ENCODE results near the gene ZNF646. TPM values are rescaled to one million over a fixed set of nuclear protein-coding genes. Genes with fewer than 3 reads are reported as not detected.

Gene ZNF646
- total and polyA plus RNA-seq, 2 of the 13 experiments (the other 11 are each of a cell fraction or from before 2014, with no cell fraction given), result 3.4 to 10.9 TPM

DNA sequence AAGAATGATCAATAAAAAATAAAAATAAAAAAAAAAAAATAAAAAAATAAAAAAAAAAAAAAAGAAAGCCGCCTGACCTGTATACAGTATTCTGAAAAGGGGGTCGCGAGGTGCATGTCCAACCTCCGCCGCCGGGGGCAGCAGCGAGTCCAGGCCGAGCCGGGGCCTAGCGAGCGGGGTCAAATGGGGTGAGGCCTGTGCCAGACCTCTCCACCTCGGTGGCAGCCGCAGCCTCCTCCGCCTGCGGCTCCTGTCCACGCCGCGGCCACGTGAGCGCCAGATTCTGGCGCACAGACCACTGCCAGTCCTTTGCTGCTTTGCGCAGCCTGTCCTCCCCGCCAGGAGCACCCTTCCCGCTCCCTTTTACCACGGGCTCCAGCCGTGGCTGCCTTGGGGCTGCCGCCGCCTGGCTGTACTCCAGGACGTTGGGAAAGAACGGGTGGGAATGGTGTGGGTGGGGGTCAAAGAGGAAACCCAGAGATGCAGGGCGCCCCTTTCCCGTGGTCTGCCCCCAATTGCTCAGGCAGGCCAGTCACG, 31.5 kb downstream of the ZNF646 start (continued):
- TF ChIP-seq, protein P1, sequence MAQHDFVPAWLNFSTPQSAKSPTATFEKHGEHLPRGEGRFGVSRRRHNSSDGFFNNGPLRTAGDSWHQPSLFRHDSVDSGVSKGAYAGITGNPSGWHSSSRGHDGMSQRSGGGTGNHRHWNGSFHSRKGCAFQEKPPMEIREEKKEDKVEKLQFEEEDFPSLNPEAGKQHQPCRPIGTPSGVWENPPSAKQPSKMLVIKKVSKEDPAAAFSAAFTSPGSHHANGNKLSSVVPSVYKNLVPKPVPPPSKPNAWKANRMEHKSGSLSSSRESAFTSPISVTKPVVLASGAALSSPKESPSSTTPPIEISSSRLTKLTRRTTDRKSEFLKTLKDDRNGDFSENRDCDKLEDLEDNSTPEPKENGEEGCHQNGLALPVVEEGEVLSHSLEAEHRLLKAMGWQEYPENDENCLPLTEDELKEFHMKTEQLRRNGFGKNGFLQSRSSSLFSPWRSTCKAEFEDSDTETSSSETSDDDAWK (CRISPR knock-in tag; IDR thresholded peaks at IDR 0.05), result no peak
- TF ChIP-seq HDAC6 (IDR thresholded peaks at IDR 0.05; ENCODE audit: low read depth, low read length) (no peak), IKZF1 (IDR thresholded peaks at IDR 0.05) (no peak), ZSCAN30 (CRISPR knock-in tag; IDR thresholded peaks at IDR 0.05) (no peak), GATAD2A (CRISPR knock-in tag; IDR thresholded peaks at IDR 0.05) (peak; percentile 93), CHCHD3 (CRISPR knock-in tag; IDR thresholded peaks at IDR 0.05) (0 out of 2 replicates have a peak, but pooled peaks have one; percentile 55), MTF2 (CRISPR knock-in tag; IDR thresholded peaks at IDR 0.05; ENCODE audit: borderline replicate concordance) (no peak), PHF21A (CRISPR knock-in tag; IDR thresholded peaks at IDR 0.05) (peak; percentile 91), ZNF484 (CRISPR knock-in tag; IDR thresholded peaks at IDR 0.05; ENCODE audit: borderline replicate concordance, low read depth) (0 out of 2 replicates have a peak, but pooled peaks have one; percentile 63), RFX5 (IDR thresholded peaks at IDR 0.05; ENCODE audit: low read depth, low read length) (0 out of 2 replicates have a peak, but pooled peaks have one; percentile 31), JDP2 (CRISPR knock-in tag; IDR thresholded peaks at IDR 0.05; ENCODE audit: borderline replicate concordance) (peak; percentile 43; the same call in 1 of the 2 replicates), MEIS2 (CRISPR knock-in tag; IDR thresholded peaks at IDR 0.05) (peak; percentile 95), SIX1 (CRISPR knock-in tag; IDR thresholded peaks at IDR 0.05; ENCODE audit: borderline replicate concordance) (peak; percentile 18; the same call in 1 of the 2 replicates), ZFP62 (CRISPR knock-in tag; IDR thresholded peaks at IDR 0.05) (no peak), ZNF3 (CRISPR knock-in tag; IDR thresholded peaks at IDR 0.05) (no peak), MYC (CRISPR knock-in tag; IDR thresholded peaks at IDR 0.05; ENCODE audit: borderline replicate concordance) (peak; percentile 97), MATR3 (CRISPR knock-in tag; IDR thresholded peaks at IDR 0.05) (no peak), ZNF660 (CRISPR knock-in tag; IDR thresholded peaks at IDR 0.05; ENCODE audit: borderline replicate concordance, low read depth) (peak; percentile 79; the same call in 1 of the 2 replicates), NR2F2 (IDR thresholded peaks at IDR 0.05; ENCODE audit: borderline replicate concordance, low read depth) (peak; percentile 45; the same call in 1 of the 2 replicates), ZNF333 (CRISPR knock-in tag; IDR thresholded peaks at IDR 0.05; ENCODE audit: borderline replicate concordance) (peak; percentile 98), ZFP36L2 (CRISPR knock-in tag; IDR thresholded peaks at IDR 0.05) (peak; percentile 91; the same call in 1 of the 2 replicates), SIN3B (IDR thresholded peaks at IDR 0.05; ENCODE audit: low read length) (0 out of 2 replicates have a peak, but pooled peaks have one; percentile 47)
- TF ChIP-seq, protein P2, sequence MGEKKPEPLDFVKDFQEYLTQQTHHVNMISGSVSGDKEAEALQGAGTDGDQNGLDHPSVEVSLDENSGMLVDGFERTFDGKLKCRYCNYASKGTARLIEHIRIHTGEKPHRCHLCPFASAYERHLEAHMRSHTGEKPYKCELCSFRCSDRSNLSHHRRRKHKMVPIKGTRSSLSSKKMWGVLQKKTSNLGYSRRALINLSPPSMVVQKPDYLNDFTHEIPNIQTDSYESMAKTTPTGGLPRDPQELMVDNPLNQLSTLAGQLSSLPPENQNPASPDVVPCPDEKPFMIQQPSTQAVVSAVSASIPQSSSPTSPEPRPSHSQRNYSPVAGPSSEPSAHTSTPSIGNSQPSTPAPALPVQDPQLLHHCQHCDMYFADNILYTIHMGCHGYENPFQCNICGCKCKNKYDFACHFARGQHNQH (CRISPR knock-in tag; IDR thresholded peaks at IDR 0.05), result peak; percentile 98
- TF ChIP-seq, protein P3, sequence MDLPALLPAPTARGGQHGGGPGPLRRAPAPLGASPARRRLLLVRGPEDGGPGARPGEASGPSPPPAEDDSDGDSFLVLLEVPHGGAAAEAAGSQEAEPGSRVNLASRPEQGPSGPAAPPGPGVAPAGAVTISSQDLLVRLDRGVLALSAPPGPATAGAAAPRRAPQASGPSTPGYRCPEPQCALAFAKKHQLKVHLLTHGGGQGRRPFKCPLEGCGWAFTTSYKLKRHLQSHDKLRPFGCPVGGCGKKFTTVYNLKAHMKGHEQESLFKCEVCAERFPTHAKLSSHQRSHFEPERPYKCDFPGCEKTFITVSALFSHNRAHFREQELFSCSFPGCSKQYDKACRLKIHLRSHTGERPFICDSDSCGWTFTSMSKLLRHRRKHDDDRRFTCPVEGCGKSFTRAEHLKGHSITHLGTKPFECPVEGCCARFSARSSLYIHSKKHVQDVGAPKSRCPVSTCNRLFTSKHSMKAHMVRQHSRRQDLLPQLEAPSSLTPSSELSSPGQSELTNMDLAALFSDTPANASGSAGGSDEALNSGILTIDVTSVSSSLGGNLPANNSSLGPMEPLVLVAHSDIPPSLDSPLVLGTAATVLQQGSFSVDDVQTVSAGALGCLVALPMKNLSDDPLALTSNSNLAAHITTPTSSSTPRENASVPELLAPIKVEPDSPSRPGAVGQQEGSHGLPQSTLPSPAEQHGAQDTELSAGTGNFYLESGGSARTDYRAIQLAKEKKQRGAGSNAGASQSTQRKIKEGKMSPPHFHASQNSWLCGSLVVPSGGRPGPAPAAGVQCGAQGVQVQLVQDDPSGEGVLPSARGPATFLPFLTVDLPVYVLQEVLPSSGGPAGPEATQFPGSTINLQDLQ (CRISPR knock-in tag; IDR thresholded peaks at IDR 0.05), result peak; percentile 96; the same call in 1 of the 2 replicates
- TF ChIP-seq, protein P4, sequence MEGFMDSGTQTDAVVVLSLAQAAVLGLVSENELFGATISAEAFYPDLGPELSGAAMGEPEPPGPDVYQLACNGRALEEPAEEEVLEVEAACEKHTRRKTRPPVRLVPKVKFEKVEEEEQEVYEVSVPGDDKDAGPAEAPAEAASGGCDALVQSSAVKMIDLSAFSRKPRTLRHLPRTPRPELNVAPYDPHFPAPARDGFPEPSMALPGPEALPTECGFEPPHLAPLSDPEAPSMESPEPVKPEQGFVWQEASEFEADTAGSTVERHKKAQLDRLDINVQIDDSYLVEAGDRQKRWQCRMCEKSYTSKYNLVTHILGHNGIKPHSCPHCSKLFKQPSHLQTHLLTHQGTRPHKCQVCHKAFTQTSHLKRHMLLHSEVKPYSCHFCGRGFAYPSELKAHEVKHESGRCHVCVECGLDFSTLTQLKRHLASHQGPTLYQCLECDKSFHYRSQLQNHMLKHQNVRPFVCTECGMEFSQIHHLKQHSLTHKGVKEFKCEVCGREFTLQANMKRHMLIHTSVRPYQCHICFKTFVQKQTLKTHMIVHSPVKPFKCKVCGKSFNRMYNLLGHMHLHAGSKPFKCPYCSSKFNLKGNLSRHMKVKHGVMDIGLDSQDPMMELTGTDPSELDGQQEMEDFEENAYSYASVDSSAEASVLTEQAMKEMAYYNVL (CRISPR knock-in tag; IDR thresholded peaks at IDR 0.05; ENCODE audit: borderline replicate concordance), result peak; percentile 92; the same call in 1 of the 2 replicates
